ENCODE results near the gene YBX1. TPM values are rescaled to one million over a fixed set of nuclear protein-coding genes. Genes with fewer than 3 reads are reported as not detected.
"Not testable (repeated sequence)": the region's sequence is repeated elsewhere in the genome, so short reads cannot be mapped to it uniquely, and the experiment has no call there.

Gene YBX1
- total and polyA plus RNA-seq, 2 experiments from 2014 or later, result 177 to 418 TPM

DNA sequence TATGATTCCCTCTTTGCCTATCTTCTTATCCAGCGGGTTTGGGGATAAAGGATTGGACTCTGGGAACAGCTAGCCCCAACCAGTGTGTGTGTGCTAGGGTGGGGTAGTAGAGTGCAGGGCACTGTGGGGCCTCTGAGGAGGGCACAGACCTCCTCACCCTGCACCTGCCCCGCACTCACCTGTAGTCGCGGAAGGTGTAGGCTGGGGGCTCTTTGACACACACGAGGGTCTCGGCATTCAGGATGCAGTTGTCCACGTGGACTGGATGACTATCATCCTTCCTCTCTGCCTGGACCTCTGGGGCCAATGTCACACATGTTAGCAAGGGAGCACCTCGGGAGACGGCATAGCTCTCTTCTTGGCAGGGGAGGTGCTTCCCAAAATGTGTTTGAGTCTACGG is 65.8 kb downstream of the YBX1 start:
- no peaks in the 10 kb centered on the region for H3K27me3 ChIP-seq
- WGBS (ENCODE audit: low lambda C conversion rate, missing lambda C conversion rate), result 94% methylated on average over 10 of the region's 10 CpGs
- DNase-seq (ENCODE audit: low spot score), result no peak
- TF ChIP-seq EZH2 (IDR thresholded peaks at IDR 0.05; ENCODE audit: borderline replicate concordance) (no peak), EZH2phosphoT487 (IDR thresholded peaks at IDR 0.05; ENCODE audit: low read depth, severe bottlenecking, unreplicated experiment) (no peak)
- TF ChIP-seq, protein P1, sequence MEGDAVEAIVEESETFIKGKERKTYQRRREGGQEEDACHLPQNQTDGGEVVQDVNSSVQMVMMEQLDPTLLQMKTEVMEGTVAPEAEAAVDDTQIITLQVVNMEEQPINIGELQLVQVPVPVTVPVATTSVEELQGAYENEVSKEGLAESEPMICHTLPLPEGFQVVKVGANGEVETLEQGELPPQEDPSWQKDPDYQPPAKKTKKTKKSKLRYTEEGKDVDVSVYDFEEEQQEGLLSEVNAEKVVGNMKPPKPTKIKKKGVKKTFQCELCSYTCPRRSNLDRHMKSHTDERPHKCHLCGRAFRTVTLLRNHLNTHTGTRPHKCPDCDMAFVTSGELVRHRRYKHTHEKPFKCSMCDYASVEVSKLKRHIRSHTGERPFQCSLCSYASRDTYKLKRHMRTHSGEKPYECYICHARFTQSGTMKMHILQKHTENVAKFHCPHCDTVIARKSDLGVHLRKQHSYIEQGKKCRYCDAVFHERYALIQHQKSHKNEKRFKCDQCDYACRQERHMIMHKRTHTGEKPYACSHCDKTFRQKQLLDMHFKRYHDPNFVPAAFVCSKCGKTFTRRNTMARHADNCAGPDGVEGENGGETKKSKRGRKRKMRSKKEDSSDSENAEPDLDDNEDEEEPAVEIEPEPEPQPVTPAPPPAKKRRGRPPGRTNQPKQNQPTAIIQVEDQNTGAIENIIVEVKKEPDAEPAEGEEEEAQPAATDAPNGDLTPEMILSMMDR (IDR thresholded peaks at IDR 0.05; ENCODE audit: poor library complexity), result no peak
- H3K27ac ChIP-seq, result no peak overlapping the region
- no peak overlapping the region for H3K4me3 ChIP-seq
- H3K36me3 ChIP-seq (replicated peaks; ENCODE audit: insufficient read depth, low read depth), result no peaks in the 10 kb centered on the region
- H3K9me3 ChIP-seq (ENCODE audit: low read depth), result no peaks in the 10 kb centered on the region
- H2AFZ ChIP-seq, result no peak overlapping the region
- no peaks in the 10 kb centered on the region for H3K9me2 ChIP-seq (replicated peaks; ENCODE audit: insufficient read depth)
- H3K79me2 ChIP-seq, result no peaks in the 10 kb centered on the region
- H3K4me1 ChIP-seq (ENCODE audit: insufficient read depth), result peaks cover 5% of the 10 kb centered on the region
- H4K20me1 ChIP-seq (ENCODE audit: insufficient read depth, poor library complexity, severe bottlenecking), result no peaks in the 10 kb centered on the region
- H3K4me2 ChIP-seq, result no peak overlapping the region

DNA sequence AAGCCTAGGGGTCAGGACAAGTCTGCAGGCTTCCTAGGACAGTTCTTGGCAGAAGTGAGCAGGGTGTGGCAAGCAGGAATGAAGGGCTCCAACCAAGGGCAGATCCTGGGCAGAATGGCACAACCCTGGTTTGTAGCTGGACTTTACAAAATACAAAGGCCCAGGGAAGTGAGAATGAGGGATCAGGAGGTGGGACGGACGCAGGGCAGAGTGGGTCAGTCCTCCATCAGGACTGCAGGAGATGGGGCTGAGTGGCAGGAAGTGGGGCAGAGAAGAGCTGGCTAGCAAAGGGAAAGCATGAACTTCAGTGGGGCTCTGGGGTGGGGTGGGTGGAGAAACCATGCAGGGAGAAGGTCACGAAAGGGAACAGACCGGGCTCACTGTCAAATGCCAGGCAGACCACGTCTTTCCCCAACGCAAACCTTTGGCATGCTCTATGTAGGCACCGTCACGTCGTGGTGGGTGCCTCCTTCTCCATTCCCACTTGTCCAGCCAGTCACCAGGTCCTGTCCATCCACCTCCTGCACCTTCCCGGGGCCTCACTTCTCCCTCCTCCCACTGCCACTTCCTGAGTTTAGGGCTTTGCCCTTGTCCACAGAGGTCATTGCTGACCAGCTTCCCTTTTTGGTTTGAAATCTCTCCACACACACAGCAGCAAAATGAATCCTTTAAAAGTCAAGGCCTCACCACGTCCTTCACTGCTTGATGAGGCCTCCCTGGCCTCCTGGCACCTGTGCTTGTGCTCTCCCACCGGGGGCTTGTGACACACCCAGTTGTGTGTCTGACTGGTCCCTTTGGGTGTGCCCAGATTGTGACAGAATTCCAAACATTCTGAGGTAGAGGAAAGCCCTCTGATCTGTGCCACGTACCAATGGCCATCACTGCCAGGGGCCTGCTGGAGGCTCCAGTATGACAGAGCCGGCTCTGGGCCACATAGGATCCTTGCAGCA is 66.5 kb downstream of the YBX1 start:
- Histone ChIP-seq H3K4me2 (no peak overlapping the region), H3K4me1 (ENCODE audit: insufficient read depth) (peaks cover under 1% of the 10 kb centered on the region), H3K9me2 (replicated peaks; ENCODE audit: insufficient read depth) (no peaks in the 10 kb centered on the region), H3K79me2 (no peaks in the 10 kb centered on the region), H4K20me1 (ENCODE audit: insufficient read depth, poor library complexity, severe bottlenecking) (no peaks in the 10 kb centered on the region), H3K27me3 (no peaks in the 10 kb centered on the region), H3K27ac (no peak overlapping the region), H3K4me3 (no peak overlapping the region), H3K9me3 (ENCODE audit: low read depth) (no peaks in the 10 kb centered on the region), H3K36me3 (replicated peaks; ENCODE audit: insufficient read depth, low read depth) (no peaks in the 10 kb centered on the region), H2AFZ (no peak overlapping the region)
- no peak for TF ChIP-seq EZH2 (IDR thresholded peaks at IDR 0.05; ENCODE audit: borderline replicate concordance)
- no peak for TF ChIP-seq EZH2phosphoT487 (IDR thresholded peaks at IDR 0.05; ENCODE audit: low read depth, severe bottlenecking, unreplicated experiment)
- TF ChIP-seq, protein P1 (IDR thresholded peaks at IDR 0.05; ENCODE audit: poor library complexity), result no peak
- DNase-seq (ENCODE audit: low spot score), result no peak
- WGBS (ENCODE audit: low lambda C conversion rate, missing lambda C conversion rate), result 99% methylated on average over 14 of the region's 14 CpGs

DNA sequence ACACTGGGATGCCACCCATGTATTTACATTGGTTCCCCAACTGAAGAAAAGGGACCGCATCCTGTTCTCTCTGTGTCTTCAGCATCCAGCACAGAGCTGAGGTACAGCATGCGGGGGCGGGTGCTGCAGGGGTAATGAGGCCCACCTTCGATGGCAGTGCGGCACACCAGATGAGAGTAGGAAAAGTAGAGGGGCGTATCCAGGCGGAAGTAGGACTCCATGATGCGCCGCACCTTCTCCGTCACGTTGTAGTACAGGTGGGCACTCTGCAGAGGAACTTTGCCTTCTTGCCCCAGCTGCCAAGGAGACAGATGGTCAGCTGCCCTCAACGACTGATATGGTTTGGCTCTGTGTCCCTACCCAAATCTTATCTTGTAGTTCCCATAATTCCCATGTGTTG is 67.8 kb downstream of the YBX1 start:
- no peaks in the 10 kb centered on the region for H3K79me2 ChIP-seq
- no peak for DNase-seq (ENCODE audit: low spot score)
- no peaks in the 10 kb centered on the region for H3K36me3 ChIP-seq (replicated peaks; ENCODE audit: insufficient read depth, low read depth)
- H3K4me1 ChIP-seq (ENCODE audit: insufficient read depth), result no peaks in the 10 kb centered on the region
- 98% methylated on average over 12 of the region's 12 CpGs for WGBS (ENCODE audit: low lambda C conversion rate, missing lambda C conversion rate)
- TF ChIP-seq, protein P1 (IDR thresholded peaks at IDR 0.05; ENCODE audit: poor library complexity), result no peak
- TF ChIP-seq EZH2 (IDR thresholded peaks at IDR 0.05; ENCODE audit: borderline replicate concordance) (no peak), EZH2phosphoT487 (IDR thresholded peaks at IDR 0.05; ENCODE audit: low read depth, severe bottlenecking, unreplicated experiment) (no peak)
- no peaks in the 10 kb centered on the region for H3K27me3 ChIP-seq
- no peak overlapping the region for H3K4me3 ChIP-seq
- no peak overlapping the region for H3K4me2 ChIP-seq
- no peaks in the 10 kb centered on the region for H4K20me1 ChIP-seq (ENCODE audit: insufficient read depth, poor library complexity, severe bottlenecking)
- no peak overlapping the region for H2AFZ ChIP-seq
- H3K9me3 ChIP-seq (ENCODE audit: low read depth), result no peaks in the 10 kb centered on the region
- H3K9me2 ChIP-seq (replicated peaks; ENCODE audit: insufficient read depth), result no peaks in the 10 kb centered on the region
- no peak overlapping the region for H3K27ac ChIP-seq

DNA sequence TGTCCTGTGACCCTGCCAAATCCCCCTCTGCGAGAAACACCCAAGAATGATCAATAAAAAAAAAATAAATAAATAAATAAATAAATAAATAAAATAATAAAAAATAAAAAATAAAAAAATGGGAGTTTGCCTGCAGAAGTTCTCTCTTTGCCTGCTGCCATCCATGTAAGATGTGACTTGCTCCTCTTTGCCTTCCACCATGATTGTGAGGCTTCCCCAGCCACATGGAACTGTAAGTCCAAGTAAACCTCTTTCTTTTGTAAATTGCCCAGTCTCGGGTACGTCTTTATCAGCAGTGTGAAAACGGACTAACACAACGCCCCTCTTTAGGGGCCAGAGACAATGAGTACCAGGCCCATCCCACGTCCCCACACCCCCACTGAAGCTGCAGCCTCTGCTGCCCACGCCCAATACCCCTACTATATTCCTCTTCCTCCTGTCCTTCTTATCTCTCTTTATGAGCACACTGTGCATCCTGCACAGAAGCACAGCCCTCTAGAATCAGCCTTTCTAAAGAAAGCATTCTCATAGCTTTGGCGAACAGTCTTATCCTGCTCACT is 69.4 kb downstream of the YBX1 start:
- not testable (repeated sequence) for H4K20me1 ChIP-seq (ENCODE audit: insufficient read depth, poor library complexity, severe bottlenecking); DNase-seq (ENCODE audit: low spot score)

More for the DNA sequence above, 69.4 kb downstream of the YBX1 start:
- not testable (repeated sequence) for H3K9me3 ChIP-seq (ENCODE audit: low read depth); H3K27ac ChIP-seq; H3K27me3 ChIP-seq; H3K79me2 ChIP-seq; H3K9me2 ChIP-seq (replicated peaks; ENCODE audit: insufficient read depth); H3K36me3 ChIP-seq (replicated peaks; ENCODE audit: insufficient read depth, low read depth); H3K4me1 ChIP-seq (ENCODE audit: insufficient read depth); H3K4me2 ChIP-seq; H2AFZ ChIP-seq; H3K4me3 ChIP-seq
- WGBS (ENCODE audit: low lambda C conversion rate, missing lambda C conversion rate), result 93% methylated on average over 8 of the region's 8 CpGs

Data from hepatocyte (in vitro differentiated cells).